Measurements from ENCODE around the gene LDLRAD3.

Gene LDLRAD3

DNA sequence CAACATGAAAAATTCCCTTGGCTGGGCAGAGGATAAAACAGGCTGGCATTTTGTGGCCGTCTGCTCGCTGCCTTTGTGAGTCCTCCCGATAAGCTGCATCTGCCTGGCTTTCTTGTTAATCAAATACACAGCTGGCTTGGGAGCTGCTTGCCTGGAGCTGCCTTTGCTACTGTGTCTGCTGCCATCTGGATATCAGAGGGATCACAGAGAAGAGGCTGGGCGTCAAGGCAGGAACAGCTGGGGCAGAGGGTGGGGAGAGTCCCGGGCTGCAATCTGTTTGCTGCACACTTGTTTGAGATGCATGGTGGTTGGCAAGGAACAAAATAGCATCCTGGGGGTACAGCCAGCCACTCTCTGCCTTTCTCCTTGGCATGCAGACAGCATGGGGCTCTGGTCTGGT is 309.4 kb downstream of the LDLRAD3 start:
- no peak for TF ChIP-seq CTCF (conservative IDR thresholded peaks at IDR 0.05; ENCODE audit: low read length)
- no peak for TF ChIP-seq EZH2phosphoT487 (IDR thresholded peaks at IDR 0.05; ENCODE audit: borderline replicate concordance)

GRCh38 chr11:36254713-36255112 is 310.9 kb downstream of the LDLRAD3 start:
- Histone ChIP-seq H3K9ac (ENCODE audit: low read depth, low read length, poor library complexity, severe bottlenecking) (no peak overlapping the region), H3K27me3 (ENCODE audit: insufficient read depth, low read length, poor library complexity, severe bottlenecking) (no peaks in the 10 kb centered on the region)

More for the DNA sequence above, 309.4 kb downstream of the LDLRAD3 start:
- no peaks in the 10 kb centered on the region for H3K9me3 ChIP-seq (ENCODE audit: insufficient read depth, low read depth, low read length)
- H3K4me1 ChIP-seq (ENCODE audit: insufficient read depth, low read length, poor library complexity, severe bottlenecking), result no peaks in the 10 kb centered on the region
- H4K20me1 ChIP-seq (ENCODE audit: insufficient read depth, low read length, poor library complexity, severe bottlenecking), result no peaks in the 10 kb centered on the region
- no peaks in the 10 kb centered on the region for H3F3A ChIP-seq (ENCODE audit: low read depth)
- H3K36me3 ChIP-seq (ENCODE audit: insufficient read depth, low read length), result no peaks in the 10 kb centered on the region
- no peaks in the 10 kb centered on the region for H3K79me2 ChIP-seq (ENCODE audit: insufficient read depth, low read length)
- H2AFZ ChIP-seq (ENCODE audit: low read length), result no peak overlapping the region
- no peaks in the 10 kb centered on the region for H3K9me2 ChIP-seq (replicated peaks; ENCODE audit: low read depth, low read length)
- no peaks in the 10 kb centered on the region for H3K27me3 ChIP-seq (ENCODE audit: insufficient read depth, low read length, poor library complexity, severe bottlenecking)
- no peak overlapping the region for H3K9ac ChIP-seq (ENCODE audit: low read depth, low read length, poor library complexity, severe bottlenecking)
- H3K4me3 ChIP-seq (ENCODE audit: low read length, poor library complexity, severe bottlenecking), result no peak overlapping the region
- no peak overlapping the region for H3K4me2 ChIP-seq (ENCODE audit: low read depth, low read length, poor library complexity, severe bottlenecking)

DNA sequence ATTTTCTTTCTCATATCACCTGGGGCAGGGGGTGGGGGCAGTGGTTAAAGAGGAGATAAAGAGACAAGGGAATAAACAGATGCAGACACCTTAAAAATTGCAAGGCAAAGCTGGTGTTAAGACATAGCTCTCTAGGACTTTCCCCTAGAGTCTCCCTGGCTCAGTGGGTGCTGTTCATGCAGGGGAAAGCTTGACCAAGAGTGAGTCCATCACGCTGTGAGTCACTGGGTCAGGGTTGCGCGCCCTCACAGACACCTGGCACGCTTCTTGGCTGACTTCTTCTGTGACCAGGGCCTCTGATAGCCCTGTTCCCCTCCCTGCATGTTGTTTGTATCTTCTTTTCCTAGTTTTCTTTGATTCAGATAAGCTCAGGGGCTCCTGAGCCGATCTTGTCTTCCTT is 313.5 kb downstream of the LDLRAD3 start:
- no peaks in the 10 kb centered on the region for H3K36me3 ChIP-seq (ENCODE audit: insufficient read depth, low read length)
- H3K79me2 ChIP-seq (ENCODE audit: insufficient read depth, low read length), result no peaks in the 10 kb centered on the region
- H3K9me3 ChIP-seq (ENCODE audit: insufficient read depth, low read depth, low read length), result no peaks in the 10 kb centered on the region
- no peak overlapping the region for H3K4me3 ChIP-seq (ENCODE audit: low read length, poor library complexity, severe bottlenecking)
- H3K4me1 ChIP-seq (ENCODE audit: insufficient read depth, low read length, poor library complexity, severe bottlenecking), result no peaks in the 10 kb centered on the region
- no peaks in the 10 kb centered on the region for H3K9me2 ChIP-seq (replicated peaks; ENCODE audit: low read depth, low read length)
- TF ChIP-seq EZH2phosphoT487 (IDR thresholded peaks at IDR 0.05; ENCODE audit: borderline replicate concordance) (no peak), CTCF (conservative IDR thresholded peaks at IDR 0.05; ENCODE audit: low read length) (no peak)
- H3K27me3 ChIP-seq (ENCODE audit: insufficient read depth, low read length, poor library complexity, severe bottlenecking), result no peaks in the 10 kb centered on the region
- no peaks in the 10 kb centered on the region for H4K20me1 ChIP-seq (ENCODE audit: insufficient read depth, low read length, poor library complexity, severe bottlenecking)
- no peak overlapping the region for H3K9ac ChIP-seq (ENCODE audit: low read depth, low read length, poor library complexity, severe bottlenecking)
- H3K4me2 ChIP-seq (ENCODE audit: low read depth, low read length, poor library complexity, severe bottlenecking), result no peak overlapping the region
- no peaks in the 10 kb centered on the region for H3F3A ChIP-seq (ENCODE audit: low read depth)
- no peak overlapping the region for H2AFZ ChIP-seq (ENCODE audit: low read length)

More at GRCh38 chr11:36254713-36255112, 310.9 kb downstream of the LDLRAD3 start:
- H3K4me1 ChIP-seq (ENCODE audit: insufficient read depth, low read length, poor library complexity, severe bottlenecking), result no peaks in the 10 kb centered on the region
- no peaks in the 10 kb centered on the region for H3K79me2 ChIP-seq (ENCODE audit: insufficient read depth, low read length)
- no peak for TF ChIP-seq CTCF (conservative IDR thresholded peaks at IDR 0.05; ENCODE audit: low read length)
- no peak for TF ChIP-seq EZH2phosphoT487 (IDR thresholded peaks at IDR 0.05; ENCODE audit: borderline replicate concordance)
- no peaks in the 10 kb centered on the region for H3K36me3 ChIP-seq (ENCODE audit: insufficient read depth, low read length)
- no peaks in the 10 kb centered on the region for H3K9me2 ChIP-seq (replicated peaks; ENCODE audit: low read depth, low read length)
- no peak overlapping the region for H2AFZ ChIP-seq (ENCODE audit: low read length)
- no peaks in the 10 kb centered on the region for H4K20me1 ChIP-seq (ENCODE audit: insufficient read depth, low read length, poor library complexity, severe bottlenecking)
- H3K4me2 ChIP-seq (ENCODE audit: low read depth, low read length, poor library complexity, severe bottlenecking), result no peak overlapping the region
- H3K9me3 ChIP-seq (ENCODE audit: insufficient read depth, low read depth, low read length), result no peaks in the 10 kb centered on the region
- H3F3A ChIP-seq (ENCODE audit: low read depth), result no peaks in the 10 kb centered on the region
- H3K4me3 ChIP-seq (ENCODE audit: low read length, poor library complexity, severe bottlenecking), result no peak overlapping the region

Data from Loucy (cell line).